OCI-LY1 (cell line): ENCODE data around the gene R3HCC1L.

Experiments used
- H2AFZ ChIP-seq: fragments of 200-600 bp; sonication (generic), shearing (Covaris generic); 2 replicates; pipeline ENCODE4 v1.6.0; 2014; ENCODE audit warnings: antibody characterized with exemption, mild to moderate bottlenecking, low read length
- H3F3A ChIP-seq: fragments of 200-600 bp; sonication (generic), shearing (Covaris generic); 2 replicates; pipeline ENCODE4 v1.6.0; 2014; ENCODE audit warnings: mild to moderate bottlenecking, antibody characterized with exemption, low read length, moderate library complexity; ENCODE audit not compliant: insufficient read depth
- H3K27ac ChIP-seq: fragments of 200-600 bp; sonication (generic); 2 replicates; pipeline ENCODE4 v1.5.1; 2014; ENCODE audit warnings: low read length, mixed run types, mild to moderate bottlenecking, low read depth; ENCODE audit not compliant: poor library complexity, severe bottlenecking
- H3K27me3 ChIP-seq: fragments of 200-600 bp; sonication (generic); 2 replicates; pipeline ENCODE4 v1.6.0; 2014; ENCODE audit warnings: antibody characterized with exemption, mild to moderate bottlenecking, low read length, moderate library complexity; ENCODE audit not compliant: insufficient read depth
- H3K36me3 ChIP-seq: fragments of 200-600 bp; sonication (generic); 2 replicates; pipeline ENCODE4 v1.6.1; 2014; ENCODE audit warnings: mild to moderate bottlenecking, antibody characterized with exemption, low read length, moderate library complexity, mixed read lengths; ENCODE audit not compliant: insufficient read depth
- H3K4me1 ChIP-seq: fragments of 200-600 bp; sonication (generic); 2 replicates; pipeline ENCODE4 v1.5.1; 2014; ENCODE audit warnings: mild to moderate bottlenecking, low read length, moderate library complexity; ENCODE audit not compliant: insufficient read depth, severe bottlenecking
- H3K4me2 ChIP-seq: fragments of 200-600 bp; sonication (generic), shearing (Covaris generic); 2 replicates; pipeline ENCODE4 v1.6.1; 2014; ENCODE audit warnings: low read length
- H3K4me3 ChIP-seq: fragments of 200-600 bp; sonication (generic); 2 replicates; pipeline ENCODE4 v1.5.1; 2014; ENCODE audit warnings: low read length, low read depth, mild to moderate bottlenecking, mixed read lengths; ENCODE audit not compliant: poor library complexity, severe bottlenecking
- H3K79me2 ChIP-seq: fragments of 200-600 bp; shearing (Covaris generic); 2 replicates; pipeline ENCODE4 v1.6.1; 2016; ENCODE audit warnings: mixed run types, low read length, mixed read lengths; ENCODE audit not compliant: insufficient read depth
- H3K9ac ChIP-seq: fragments of 200-600 bp; sonication (generic), shearing (Covaris generic); 2 replicates; pipeline ENCODE4 v1.6.1; 2014; ENCODE audit warnings: mild to moderate bottlenecking, low read length, mixed read lengths
- H3K9me2 ChIP-seq: fragments of 200-600 bp; sonication (generic), shearing (Covaris generic); 2 replicates; pipeline ENCODE4 v1.6.1; 2014; ENCODE audit warnings: low read depth, mild to moderate bottlenecking, low read length, mixed read lengths
- H3K9me3 ChIP-seq: fragments of 200-600 bp; shearing (Covaris generic); 2 replicates; pipeline ENCODE4 v1.6.1; 2014; ENCODE audit warnings: low read length, mixed read lengths
- H4K20me1 ChIP-seq: fragments of 200-600 bp; sonication (generic), shearing (Covaris generic); 2 replicates; pipeline ENCODE4 v1.6.0; 2016; ENCODE audit warnings: mild to moderate bottlenecking, low read length; ENCODE audit not compliant: insufficient read depth
- EZH2 ChIP-seq: fragments of 200-600 bp; sonication (generic), shearing (Covaris generic); IDR thresholded peaks from 2 replicates; pipeline ENCODE4 v1.8.0; 2017; ENCODE audit warnings: borderline replicate concordance, mixed run types, mild to moderate bottlenecking, antibody characterized with exemption, low read length, moderate library complexity, mixed read lengths
- TF ChIP-seq, protein P1 (sequence below): fragments of 200-600 bp; sonication (generic), shearing (Covaris generic); IDR thresholded peaks from 2 replicates; pipeline ENCODE4 v1.5.1; 2017; ENCODE audit warnings: mild to moderate bottlenecking, antibody characterized with exemption, low read length, moderate library complexity, mixed read lengths

Gene R3HCC1L

DNA sequence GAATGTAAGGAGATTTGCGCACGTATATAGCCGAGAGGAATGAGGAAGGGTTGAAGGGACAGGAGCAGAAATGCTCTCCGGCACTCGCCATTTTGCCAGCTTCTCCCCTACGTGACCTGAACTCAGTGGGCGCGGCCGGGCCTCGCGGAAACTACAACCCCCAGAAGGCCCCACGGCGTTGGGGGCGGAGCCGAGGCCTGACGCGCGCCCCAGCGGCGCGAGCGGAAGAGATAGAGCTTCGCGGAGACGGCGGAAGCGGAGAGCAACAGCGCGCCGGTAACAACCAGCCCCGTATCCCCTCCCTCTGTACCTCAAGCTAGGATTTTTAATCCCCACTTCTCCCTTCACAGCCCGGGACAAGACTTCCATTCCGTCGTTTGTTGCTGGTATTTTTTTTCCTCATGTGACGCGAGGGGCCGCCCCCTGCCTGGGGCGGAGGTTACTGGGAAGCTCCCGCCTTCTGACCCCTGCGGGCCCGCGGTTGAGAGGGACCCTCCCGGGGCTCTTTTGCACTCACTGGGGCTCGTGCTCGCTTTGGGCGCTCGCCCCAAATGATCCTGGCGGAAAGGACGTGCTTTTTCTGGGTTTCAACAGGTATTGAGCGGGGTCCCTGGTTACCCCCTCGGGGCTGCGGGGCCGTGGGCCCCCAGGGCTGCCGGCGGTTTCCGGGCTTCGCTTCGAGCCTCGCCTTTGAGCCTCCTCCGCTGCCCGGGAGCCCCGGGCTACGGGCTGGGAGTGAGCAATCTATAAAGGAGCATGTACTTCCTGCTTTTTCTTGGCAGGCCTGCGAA lies at the start of gene R3HCC1L:
R3HCC1L (plus strand) TSS at position 227 of the 791 bp plus-strand sequence. CDS start 73,458 bp downstream, outside the sequence.
- peaks cover 48% of the 10 kb centered on the region for H3K79me2 ChIP-seq

DNA sequence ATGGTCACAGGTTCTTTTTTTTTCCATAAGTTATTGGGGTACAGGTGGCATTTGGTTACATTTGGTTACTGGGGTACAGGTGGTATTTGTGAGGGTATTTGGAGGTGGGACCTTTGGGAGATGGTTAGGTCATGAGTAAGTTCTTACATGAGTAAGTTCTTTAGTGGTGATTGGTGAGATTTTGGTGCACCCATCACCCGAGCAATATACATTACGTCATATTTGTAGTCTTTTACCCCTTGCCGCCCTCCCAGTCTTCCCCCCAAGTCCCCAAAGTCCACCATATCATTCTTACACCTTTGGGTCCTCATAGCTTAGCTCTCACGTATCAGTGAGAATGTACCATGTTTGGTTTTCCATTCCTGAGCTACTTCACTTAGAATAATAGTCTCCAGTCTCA lies 49.2 kb upstream of the R3HCC1L start:
- Histone ChIP-seq H4K20me1 (no peaks in the 10 kb centered on the region), H3K4me2 (no peak overlapping the region), H3K9ac (no peak overlapping the region), H3K4me3 (no peak overlapping the region), H3K9me3 (no peaks in the 10 kb centered on the region), H2AFZ (no peak overlapping the region), H3K9me2 (no peaks in the 10 kb centered on the region), H3K27ac (no peak overlapping the region), H3F3A (no peaks in the 10 kb centered on the region), H3K79me2 (no peaks in the 10 kb centered on the region), H3K27me3 (no peaks in the 10 kb centered on the region), H3K36me3 (no peaks in the 10 kb centered on the region), H3K4me1 (no peaks in the 10 kb centered on the region)
- TF ChIP-seq, protein P1, sequence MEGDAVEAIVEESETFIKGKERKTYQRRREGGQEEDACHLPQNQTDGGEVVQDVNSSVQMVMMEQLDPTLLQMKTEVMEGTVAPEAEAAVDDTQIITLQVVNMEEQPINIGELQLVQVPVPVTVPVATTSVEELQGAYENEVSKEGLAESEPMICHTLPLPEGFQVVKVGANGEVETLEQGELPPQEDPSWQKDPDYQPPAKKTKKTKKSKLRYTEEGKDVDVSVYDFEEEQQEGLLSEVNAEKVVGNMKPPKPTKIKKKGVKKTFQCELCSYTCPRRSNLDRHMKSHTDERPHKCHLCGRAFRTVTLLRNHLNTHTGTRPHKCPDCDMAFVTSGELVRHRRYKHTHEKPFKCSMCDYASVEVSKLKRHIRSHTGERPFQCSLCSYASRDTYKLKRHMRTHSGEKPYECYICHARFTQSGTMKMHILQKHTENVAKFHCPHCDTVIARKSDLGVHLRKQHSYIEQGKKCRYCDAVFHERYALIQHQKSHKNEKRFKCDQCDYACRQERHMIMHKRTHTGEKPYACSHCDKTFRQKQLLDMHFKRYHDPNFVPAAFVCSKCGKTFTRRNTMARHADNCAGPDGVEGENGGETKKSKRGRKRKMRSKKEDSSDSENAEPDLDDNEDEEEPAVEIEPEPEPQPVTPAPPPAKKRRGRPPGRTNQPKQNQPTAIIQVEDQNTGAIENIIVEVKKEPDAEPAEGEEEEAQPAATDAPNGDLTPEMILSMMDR = no peak
- TF ChIP-seq EZH2 = no peak

More for the DNA sequence above, at the start of gene R3HCC1L:
- Histone ChIP-seq H4K20me1 (no peaks in the 10 kb centered on the region), H3F3A (no peaks in the 10 kb centered on the region), H3K4me1 (peaks cover 53% of the 10 kb centered on the region), H3K9ac (peak within 1 kb of the TSS; percentile 92), H3K27me3 (no peaks in the 10 kb centered on the region), H3K4me3 (peak within 1 kb of the TSS; percentile 97), H2AFZ (peak within 1 kb of the TSS; percentile 93; the same call in 1 of the 2 replicates), H3K36me3 (no peaks in the 10 kb centered on the region), H3K27ac (peak within 1 kb of the TSS; percentile 90), H3K4me2 (peak within 1 kb of the TSS; percentile 88), H3K9me2 (no peaks in the 10 kb centered on the region), H3K9me3 (no peaks in the 10 kb centered on the region)
- no peak for TF ChIP-seq EZH2
- TF ChIP-seq, protein P1 = no peak

DNA sequence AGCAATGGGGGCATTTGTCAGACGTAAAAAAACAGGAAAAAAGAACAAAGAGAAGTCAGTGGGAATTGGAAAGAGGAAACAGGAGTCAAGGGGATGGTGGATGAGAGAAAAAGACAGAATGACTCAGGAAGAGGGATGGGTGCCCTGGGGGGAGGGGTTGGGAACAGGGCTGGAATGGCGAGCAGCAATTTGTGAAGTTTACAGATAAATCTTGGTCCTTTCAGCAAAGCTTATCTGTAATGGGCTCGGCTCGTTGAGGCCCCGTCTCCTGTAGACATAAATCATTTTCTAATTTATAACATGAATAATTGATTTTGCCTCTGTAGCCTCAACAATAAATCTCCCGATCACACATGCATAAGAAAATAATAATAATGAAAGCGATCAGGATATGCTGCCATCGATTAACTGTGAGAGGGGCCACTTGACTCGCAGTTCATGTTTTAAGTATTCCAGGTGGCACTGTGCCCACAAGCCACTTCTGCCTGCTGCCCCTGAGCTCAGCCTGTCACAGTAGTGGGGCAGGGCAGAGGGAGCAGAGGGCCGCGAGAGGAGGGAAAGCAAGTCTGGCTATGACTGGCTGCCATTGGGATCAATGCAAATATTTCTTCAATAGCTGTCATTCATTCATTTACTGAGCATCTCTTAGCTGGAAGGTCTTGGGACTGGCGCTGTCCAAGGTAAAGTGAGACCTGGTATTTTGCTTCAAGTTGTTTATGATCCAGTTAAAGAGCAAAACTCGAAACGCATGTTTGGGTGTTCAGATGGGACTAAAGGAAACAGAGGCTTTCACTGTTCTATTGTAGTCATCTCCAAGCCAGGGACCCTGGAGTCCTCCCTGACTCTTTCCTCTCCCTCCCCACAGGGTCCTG lies 47.4 kb upstream of the R3HCC1L start:
- Histone ChIP-seq H3K9me2 (no peaks in the 10 kb centered on the region), H3K4me3 (no peak overlapping the region), H2AFZ (no peak overlapping the region), H3K36me3 (no peaks in the 10 kb centered on the region), H3K4me2 (no peak overlapping the region), H3K9me3 (no peaks in the 10 kb centered on the region), H3K4me1 (no peaks in the 10 kb centered on the region), H3K79me2 (no peaks in the 10 kb centered on the region), H4K20me1 (no peaks in the 10 kb centered on the region), H3K27me3 (no peaks in the 10 kb centered on the region), H3K9ac (no peak overlapping the region), H3K27ac (no peak overlapping the region), H3F3A (no peaks in the 10 kb centered on the region)
- TF ChIP-seq, protein P1 = no peak
- no peak for TF ChIP-seq EZH2
